GM18511 (cell line): Measurements from ENCODE around the gene SOCS3.

Experiments
- ATAC-seq: cut with Tn5 transposase; IDR thresholded peaks from one replicate; pipeline ENCODE4 v1.9.1; 2021; ENCODE audit warnings: mild to moderate bottlenecking, moderate library complexity; ENCODE audit not compliant: unreplicated experiment

Gene SOCS3

DNA sequence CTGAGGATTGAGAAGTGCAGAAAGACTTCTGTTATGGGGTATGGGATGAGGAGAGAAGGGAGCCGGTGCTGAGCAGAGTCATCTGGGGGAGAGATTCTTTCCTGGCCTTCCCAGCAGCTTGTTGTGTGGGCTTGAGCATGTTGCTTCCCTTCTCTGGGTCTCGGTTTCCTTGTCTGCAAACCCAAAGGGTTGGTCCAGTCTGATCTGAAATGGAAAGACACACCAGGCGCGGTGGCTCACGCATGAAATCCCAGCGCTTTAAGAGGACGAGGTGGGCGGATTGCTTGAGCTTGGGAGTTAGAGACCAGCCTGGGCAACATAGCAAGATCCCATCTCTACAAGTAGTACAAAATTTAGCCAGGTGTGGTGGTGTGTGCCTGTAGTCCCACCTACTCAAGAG is 6.0 kb downstream of the SOCS3 start:
- no peak for ATAC-seq

DNA sequence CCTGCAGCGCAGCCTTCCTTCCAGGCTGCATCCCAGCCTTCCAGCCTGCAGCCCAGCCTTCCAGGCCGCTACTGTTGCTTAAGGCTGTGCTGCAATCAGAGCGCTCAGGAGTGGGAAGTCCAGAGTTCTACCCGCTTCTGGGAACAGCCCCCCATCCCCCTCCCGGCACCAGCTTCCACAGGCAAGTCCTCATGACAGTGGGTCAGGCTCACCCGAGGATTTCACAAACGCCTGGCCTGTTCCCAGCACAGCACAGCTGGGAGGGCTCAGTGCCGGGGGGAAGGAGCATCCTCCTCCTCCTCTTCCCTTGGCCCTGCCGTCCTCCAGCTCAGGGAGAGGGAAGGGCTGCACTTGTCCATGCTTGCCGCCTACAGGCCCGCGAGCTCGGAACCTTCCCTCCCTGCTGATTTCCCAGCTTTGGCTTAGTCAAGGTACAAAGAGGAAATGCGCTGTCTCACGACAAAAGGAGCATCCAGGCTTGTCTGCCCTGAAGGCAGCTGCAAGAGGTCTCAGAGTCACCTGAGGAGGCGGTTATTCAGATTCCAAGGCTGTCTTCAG is 8.3 kb downstream of the SOCS3 start:
- no peak for ATAC-seq

DNA sequence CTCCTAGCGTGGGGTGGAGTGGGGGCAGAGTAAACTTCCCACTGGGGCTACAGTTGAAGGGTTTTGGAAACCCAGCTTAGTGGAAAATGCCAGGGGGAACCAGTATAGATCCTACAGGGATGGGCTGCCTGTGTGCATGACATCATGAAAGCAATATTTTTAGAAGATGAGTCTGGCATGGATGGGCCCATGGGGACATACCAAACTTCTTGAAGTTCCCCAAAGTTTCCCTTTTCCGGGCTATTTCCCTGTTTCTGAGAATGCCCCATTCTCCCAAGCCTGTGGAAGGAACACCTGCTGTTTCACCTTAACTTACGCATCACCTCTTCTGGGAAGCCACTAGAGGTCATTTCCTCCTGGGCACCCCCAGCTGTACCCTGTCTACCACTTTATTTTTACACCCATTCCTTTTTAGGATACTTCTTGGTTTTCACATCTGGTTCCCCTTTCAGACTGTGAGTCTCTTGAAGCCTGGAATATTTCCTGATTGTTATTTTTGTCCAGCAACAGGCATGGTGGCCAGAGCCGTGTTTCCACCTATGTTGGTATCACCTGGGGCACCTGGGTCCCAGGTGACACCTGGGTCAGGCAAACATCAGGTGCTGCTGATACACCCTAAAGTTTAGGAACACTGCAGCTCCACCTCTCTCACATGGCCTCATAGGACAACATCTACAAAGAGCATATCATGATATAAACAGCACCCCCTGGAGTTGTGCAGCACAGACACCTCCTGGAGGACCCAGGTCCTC is 9.8 kb downstream of the SOCS3 start:
- no peak for ATAC-seq

DNA sequence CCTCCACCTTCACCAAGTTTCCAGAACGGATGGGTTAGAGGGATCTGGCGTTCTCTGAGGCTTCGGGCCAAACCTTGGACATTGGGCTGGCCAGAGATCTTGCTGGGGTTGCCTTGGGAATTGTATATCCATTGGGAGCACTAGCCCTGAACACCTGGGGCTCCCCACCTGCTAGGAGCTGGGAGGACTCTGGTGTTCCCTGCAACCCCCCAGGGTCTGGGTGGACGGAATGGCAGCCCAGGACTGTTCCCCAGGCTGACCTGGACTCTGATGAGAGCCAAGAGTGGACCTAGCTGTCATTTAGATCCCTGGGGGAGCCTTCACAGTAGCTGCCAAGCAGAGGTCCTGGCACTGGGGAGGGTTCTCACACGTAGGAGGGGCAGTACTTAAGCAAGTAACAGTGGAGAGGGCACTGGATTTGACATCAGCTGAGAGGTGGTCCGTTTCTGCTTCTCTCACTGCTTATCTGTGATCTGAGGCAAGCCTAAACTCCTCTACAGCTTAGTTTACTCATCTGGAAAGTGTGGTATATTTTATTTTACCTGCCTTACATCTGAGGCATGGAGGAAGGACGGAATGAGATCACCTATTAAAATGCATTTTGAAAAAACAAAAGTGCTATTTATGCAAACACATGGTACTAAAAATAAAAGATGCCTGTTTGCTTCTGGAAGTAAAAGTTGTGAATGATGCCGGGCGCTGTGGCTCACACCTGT is 11.7 kb downstream of the SOCS3 start:
- no peak for ATAC-seq

DNA sequence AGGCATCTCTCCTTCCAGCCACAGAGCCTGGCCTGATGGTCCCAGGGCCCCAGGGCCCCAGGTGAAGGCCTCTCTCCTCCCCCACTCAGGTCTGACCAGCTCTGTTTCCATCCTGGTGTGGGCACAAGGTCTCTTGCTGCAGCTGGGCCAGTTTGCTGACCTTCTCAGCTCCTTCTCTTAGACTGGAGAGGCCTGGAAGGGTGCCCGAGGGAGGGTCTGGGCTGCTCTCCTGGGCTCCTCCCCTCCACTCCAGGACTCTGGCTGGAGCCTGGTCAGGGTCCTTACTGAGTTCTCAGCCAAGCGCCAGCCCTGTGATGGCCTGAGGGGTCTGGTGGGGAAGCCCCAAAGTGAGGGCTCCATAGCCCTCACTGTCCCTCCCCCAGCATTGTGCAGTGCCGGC is 12.4 kb downstream of the SOCS3 start:
- no peak for ATAC-seq

DNA sequence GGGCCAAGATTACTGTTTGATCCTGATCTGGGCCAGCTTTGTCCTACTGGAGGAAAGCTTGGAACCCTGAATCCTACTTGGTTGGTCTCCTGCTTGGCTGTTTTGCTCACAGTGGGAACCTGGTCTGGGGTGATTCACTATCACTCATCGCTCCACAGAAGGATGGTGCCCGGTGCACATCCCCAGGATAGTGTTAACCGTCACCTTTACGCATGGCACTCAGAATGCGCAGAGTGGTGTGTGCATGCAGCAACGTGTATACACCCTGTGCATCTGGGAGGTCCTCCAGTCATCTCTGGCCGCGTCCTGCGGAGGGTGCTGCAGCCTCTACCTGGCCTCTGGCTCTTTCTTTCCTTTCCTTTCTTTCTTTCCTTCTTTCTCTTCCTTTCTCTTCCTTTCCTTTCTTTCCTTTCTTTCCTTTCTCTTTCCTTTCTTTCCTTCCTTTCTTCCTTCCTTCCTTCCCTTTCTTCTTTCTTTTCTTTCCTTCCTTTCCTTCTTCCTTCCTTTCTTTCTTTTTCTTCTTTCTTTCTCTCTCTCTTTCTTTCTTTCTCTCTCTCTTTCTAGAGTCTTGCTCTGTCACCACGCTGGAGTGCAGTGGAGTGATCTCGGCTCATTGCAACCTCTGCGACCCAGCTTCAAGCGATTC is 13.1 kb downstream of the SOCS3 start:
- ATAC-seq: no peak

DNA sequence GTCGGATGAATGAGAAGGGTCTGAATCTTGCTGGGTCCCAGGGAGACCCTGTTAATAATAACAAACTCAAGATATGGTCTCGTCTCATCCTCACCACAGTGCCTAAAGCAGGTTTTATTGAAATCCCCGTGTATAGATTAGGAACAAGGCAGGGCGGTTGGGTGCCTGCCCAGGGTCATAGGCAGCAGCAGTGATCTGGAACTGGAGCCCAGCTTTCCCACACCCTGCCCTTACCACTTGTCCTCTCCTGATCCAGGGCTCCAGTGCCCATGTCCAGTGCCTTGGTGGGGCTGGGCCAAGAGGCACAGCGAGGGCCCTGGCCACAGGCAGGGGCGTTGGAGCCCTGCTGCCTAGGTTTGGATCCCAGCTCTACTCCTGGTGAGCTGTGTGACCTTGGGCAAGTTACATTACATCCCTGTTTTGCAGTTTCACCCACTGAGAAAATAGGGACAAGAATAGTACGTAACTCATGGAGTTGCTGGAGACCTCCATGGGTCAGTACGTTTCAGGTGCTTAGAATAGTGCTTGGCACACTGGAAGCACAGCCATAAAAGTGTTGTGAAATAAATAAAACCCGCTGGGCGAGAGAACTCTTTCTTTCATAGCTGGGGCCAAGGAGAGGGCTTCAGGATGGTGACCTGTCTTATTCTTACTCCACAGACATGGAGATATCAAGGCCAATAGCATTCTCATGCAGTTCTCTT is 13.9 kb downstream of the SOCS3 start:
- no peak for ATAC-seq

DNA sequence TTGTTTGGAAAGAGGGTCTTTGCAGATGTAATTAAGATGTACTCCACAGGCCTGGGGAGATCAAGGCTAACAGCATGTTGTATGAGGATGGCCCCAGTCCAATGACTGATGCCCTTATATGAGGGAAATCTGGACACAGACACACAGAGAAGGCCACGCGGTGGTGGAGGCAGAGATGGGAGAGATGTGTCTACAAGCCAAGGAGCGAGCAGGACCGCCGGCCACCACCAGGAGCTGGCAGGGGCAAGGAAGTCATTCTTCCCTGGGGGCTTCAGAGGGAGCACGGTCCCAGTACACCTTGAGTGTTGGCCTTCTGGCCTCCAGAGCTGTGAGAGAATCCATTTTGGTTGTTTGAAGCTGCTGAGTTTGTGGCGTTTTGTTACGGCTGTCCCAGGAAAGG is 14.7 kb downstream of the SOCS3 start:
- no peak for ATAC-seq

DNA sequence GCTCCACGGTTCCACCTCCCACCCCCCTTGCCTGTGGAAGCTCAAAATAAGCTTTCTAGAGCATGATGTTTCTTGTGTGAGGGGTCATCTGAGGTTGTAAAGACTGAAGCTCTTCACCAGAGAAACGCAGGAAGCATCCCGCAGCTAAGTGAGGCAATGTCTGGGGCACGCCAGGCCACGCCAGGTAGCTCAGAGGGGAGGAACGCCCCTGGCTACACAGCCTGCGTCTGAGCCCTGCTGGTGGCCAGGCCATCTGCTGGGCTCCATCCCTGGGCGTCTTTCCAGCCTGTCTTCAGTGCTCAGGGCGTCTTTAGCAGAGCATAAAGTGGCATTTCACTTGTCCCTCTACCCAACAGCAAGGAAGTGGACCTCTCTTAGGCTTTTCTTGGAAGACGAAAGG is 15.2 kb downstream of the SOCS3 start:
- ATAC-seq: no peak

DNA sequence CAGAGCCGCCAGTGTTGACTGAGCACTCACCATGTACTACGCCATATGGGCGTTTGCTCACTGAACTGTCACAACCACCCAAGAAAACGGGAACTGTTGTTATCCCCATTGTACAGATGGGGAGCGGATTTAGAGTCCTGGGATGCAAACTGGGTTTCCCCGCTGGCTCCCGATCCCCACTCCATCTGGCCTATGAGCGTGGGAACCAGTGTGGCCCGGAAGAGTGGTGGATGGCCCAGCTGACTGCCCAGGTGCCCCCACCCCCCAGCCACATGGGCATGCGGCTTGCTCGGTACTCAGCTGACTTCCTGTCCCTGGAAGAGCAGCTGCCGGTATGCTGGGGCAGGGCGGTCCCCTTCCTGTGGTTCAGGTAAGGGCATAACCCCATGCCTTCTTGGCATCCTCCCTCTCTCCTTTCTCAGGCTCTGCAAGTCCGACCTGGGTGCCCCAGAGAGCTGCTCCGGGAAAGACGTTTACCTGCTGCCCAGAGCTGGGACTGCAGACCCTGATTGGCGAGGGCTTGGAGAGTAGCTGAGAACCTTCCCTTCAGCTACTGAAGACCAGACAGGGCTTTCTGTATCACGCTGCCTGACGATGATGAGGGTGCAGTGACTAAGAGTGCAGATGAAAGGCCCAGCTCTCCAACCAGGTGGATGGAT is 16.2 kb downstream of the SOCS3 start:
- no peak for ATAC-seq

DNA sequence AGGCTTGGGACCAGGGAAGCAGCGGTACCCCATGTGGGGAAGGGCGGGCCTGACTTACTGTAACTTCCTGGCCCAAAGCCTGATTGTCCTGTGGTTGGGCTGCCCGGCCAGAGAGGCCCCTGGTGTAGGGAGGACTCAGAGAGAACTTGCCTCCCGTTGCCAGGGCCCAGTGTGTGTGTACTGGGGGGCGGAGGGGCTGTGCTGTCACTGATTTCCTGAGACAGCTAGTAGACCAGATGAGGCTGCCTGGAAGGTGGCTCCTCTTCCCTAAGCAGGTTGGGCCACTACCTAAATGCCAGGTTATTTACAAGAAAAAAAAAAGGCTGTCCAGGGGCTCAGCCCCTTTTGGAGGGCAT is 16.7 kb downstream of the SOCS3 start:
- ATAC-seq: no peak

DNA sequence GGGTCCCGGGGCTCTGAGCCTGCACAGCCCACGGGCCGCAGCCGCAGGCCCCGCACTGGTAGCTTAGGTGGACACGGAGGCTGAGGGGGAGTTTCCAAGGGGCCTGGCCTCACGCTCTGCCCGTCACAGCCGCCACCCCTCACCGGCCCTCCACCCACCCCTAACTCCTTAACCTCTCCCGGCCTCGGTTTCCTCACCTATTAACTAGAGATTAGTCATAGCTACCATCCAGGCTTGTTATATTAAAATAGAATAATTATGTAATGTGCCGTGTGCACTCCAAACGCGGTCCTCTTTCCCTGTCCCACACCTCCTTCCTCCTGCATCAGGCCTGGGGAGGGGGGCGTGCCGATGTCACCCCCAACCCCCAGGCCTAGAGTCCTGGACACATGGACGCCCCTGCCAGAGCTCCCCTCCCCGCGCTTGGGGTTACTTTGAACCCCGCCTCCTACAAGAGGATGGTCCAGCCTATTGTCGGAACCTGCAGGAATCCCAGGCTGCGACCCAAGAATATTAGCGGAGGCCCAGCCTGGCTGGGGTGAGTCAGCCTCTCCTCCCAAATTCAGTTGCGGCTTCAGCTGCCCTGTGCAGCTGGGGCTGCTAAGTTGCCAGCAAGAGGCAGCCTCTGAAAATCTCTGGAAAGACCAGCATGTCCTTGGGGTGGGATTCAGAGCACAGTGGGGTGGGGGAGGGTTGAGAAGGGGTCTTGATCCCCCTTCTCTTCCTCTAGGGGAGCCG is 17.3 kb downstream of the SOCS3 start:
- ATAC-seq: no peak

DNA sequence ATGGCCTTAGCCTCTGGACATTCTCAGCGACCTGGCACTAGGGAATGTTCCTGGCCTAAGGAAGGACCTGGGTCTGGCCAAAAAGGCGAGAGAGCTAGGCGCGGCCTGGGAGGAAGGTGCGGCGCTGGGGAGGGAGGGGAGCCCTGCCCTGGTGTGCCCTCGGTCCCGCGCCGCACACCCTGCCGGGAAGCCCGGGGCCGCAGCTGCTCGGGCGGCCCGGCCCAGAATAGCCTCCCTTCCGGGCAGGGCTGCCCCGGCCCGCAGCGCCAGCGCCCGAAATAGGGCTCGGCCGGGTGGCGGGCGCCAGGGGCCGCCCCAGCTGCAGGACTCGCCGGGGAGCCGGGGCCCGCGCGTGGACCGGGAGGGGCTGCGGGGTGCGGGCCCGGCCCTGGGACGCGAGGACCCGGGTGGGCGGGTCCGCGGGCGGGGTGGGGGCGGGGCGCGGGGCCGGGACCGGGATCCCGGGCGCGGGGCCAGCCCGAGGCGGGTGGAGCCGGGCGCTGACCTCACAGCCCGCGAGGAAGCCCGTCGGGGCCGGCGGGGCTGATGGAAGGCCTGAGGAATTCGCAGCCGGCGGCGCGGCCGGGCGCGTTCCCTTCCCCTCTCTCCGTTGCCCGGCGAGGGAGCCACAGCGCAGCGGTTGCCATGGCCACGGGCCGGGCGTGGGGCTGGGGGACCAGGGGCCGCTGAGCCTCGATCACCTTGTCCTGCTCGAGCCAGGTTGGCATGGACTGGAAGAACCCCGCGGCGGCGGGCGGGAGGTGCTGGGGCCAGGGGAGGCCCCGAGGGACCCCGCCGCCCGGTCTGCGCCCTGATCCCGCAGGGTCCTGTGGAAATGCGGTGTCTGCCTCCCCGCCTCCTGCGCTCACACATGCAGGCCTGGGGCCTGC is 18.1 kb downstream of the SOCS3 start:
- ATAC-seq: no peak

DNA sequence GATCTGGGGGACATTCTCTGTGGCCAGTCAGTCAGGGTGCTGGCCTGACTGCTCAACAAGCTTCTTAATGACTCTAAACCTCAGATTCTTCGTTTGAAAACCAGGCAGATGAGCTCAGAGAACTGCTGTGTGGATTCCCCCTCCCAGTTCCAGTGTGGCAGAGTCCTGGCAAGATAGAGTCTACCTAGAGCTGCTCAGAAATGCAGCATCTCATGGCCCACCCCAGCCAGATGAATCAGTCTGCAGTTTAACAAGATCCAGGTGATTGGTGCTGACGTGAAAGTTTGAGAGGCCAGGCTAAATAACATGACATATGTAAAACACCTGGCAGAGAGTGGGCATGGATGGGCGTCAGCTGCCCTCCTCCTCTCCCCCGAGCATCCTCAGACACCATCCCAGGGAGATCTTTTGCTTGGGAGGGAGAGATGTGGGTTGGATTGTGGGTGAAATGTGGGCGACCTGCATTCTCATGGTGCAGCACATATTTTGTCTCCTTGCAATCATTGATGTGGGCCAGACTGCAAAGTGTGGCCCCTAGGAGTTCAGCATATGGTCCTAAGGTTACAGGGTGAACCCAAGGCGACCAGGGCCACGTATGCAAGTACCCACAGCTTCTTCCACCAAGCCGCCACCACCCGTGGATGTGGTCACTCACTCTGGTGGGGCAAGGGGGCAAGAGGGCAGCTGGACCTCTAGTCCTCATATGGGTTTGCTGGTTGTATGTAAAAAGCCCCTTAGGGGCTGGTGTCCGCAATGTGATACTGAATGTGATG is 19.5 kb downstream of the SOCS3 start:
- no peak for ATAC-seq

DNA sequence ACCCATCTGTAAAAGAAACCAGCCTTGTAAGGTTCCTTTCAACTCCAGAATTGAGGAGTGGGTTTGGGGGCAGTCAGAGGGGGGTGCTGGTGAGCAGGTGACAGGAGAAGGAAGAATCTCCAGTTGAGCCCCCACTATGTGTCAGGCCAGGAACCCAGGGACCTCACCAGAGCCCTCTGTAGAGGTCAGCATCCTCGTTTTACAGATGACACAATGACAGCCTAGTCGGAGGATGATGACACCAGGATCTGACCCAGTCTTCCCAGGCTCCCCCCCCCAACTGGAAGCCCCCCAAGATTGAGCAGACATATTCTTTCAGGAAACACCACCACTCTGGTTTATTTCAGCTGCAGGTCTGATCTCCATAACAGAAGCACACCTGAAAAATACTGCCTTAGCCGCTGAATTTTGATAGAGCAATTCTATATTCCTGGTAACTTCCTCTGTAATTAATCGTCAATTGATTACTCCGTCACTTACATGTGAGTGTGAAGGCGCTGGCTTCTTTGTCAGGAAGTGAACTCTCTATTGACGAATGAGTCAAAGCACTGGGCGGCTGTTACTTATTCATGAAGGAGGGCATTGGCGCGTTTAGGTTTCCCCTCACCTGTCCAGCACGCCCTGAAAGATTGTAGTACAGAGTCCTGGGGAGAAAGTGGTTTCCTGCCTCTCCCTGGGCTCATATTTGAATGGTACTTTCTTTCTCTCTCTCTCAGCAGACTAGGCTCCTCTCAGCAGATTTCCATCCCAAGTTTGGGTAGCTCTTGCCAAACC is 21.2 kb downstream of the SOCS3 start:
- ATAC-seq: no peak

DNA sequence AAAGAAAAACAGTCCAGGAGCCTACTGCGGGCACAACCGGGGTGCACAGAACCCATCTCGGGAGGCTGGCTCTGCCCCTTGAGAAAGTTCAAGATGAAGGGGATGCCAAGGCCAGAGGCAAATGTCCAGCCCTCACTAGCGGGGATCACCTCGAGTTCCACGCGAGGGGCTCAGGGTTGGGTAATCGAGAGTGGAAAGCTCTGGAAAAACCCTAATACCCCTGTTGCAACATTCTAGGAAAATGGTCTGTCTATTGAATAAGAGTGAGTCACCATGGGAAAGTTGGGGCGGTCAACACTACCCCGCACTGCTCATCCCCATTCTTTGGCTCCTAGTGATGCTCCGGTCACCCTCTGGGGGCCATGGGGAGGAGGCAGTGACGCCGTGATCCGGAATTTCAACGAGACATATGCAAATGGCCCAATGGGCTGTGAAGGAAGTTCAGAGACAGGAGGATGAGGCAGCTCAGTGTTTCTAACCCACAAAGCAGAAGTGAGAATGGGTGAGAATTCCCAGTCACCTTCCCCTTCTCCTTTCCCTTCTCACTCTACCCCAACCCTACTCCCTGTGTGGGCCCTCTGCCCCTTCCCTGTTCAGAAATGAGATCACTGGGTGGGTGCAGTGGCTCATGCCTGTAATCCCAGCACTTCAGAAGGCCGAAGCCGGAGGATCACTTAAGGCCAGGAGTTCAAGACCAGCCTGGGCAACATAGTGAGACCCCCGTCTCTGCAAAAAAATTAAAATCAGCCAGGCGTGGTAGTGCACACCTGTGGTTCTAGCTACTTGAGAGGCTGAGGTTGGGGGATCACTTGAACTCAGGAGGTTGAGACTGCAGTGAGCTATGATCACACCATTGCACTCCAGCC is 22.4 kb downstream of the SOCS3 start:
- peak; percentile 57 for ATAC-seq

DNA sequence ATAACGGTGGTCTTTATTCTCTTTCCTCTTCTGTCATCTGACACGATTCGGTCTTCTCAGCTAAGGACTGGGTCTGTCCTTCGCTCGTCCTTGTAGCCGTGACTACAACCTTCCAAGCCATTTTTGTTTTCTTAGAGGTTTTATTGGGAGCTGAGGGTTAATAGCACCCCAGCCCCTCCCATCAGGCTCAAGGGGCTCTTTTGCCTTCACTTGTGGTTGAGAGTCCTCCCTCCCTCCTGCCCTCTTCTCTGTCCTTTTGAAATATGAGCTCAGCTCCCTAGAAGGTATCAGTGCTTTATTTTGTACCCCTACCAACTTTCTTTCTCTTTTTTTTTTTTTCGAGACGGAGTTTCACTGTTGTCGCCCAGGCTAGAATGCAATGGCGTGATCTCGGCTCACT is 24.7 kb downstream of the SOCS3 start:
- ATAC-seq: no peak
